ENCODE data around the gene SLC3A2.
"Not testable (repeated sequence)": the region's sequence is repeated elsewhere in the genome, so short reads cannot be mapped to it uniquely, and the experiment has no call there.

SLC3A2 gene

DNA sequence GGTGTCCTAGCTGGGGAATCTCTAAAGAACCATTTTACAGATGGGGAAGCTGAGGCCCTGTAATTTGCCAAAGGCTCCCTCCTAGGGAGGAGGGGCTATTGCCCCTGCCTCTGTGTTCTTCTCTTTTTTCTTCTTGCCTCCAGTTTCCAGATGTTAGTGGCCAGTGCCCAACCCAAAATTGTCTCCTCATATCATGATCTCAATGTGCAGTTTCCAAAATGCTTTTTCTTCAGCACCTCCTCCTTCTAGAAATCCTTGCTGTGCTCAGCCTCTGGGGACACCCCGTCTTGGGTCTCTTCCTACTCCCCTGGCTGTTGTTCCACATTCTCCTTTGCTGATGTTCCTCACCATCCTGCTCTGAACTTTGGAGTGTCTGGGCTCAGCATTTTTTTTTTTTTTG lies 50.0 kb downstream of the SLC3A2 start:
- H3K9ac ChIP-seq (ENCODE audit: low read depth, low read length) = no peak overlapping the region
- H3K36me3 ChIP-seq (ENCODE audit: control insufficient read depth, insufficient read depth, low read length) = no peaks in the 10 kb centered on the region
- peaks cover 41% of the 10 kb centered on the region for H3K27me3 ChIP-seq (ENCODE audit: control insufficient read depth, insufficient read depth, low read length)
- H3K4me3 ChIP-seq (ENCODE audit: low read depth, low read length) = no peak overlapping the region
- peaks cover 8% of the 10 kb centered on the region for H3K4me1 ChIP-seq (ENCODE audit: control insufficient read depth, insufficient read depth, low read length)
- no peaks in the 10 kb centered on the region for H3K9me3 ChIP-seq (ENCODE audit: control insufficient read depth, insufficient read depth, low read length)

GRCh38 chr11:62931499-62932278 lies 51.0 kb downstream of the SLC3A2 start:
- Histone ChIP-seq H3K36me3 (ENCODE audit: control insufficient read depth, insufficient read depth, low read length) (no peaks in the 10 kb centered on the region), H3K4me3 (ENCODE audit: low read depth, low read length) (no peak overlapping the region), H3K9me3 (ENCODE audit: control insufficient read depth, insufficient read depth, low read length) (no peaks in the 10 kb centered on the region), H3K27me3 (ENCODE audit: control insufficient read depth, insufficient read depth, low read length) (peaks cover 31% of the 10 kb centered on the region), H3K9ac (ENCODE audit: low read depth, low read length) (no peak overlapping the region), H3K4me1 (ENCODE audit: control insufficient read depth, insufficient read depth, low read length) (peaks cover 8% of the 10 kb centered on the region)

DNA sequence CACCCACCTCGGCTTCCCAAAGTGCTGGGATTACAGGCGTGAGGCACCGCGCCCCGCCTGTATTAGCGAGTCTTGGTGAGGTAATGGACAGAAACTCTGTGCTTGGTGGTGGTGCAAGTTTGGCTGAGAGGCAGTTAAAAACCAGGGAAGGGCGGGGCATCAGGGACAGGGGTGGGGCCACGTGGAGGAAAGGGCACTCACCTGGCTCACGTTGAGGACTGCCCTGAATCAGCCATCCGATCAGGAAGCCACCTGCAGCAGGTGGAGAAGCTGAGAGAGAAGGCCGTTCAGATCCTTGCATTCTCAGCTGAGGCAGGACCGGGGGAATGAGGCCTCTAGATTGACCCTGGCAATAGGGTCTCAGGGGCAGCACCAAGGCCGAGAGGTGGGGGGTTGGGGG lies 52.6 kb downstream of the SLC3A2 start:
- Histone ChIP-seq H3K36me3 (ENCODE audit: control insufficient read depth, insufficient read depth, low read length) (no peaks in the 10 kb centered on the region), H3K9ac (ENCODE audit: low read depth, low read length) (no peak overlapping the region), H3K27me3 (ENCODE audit: control insufficient read depth, insufficient read depth, low read length) (peaks cover 15% of the 10 kb centered on the region), H3K4me1 (ENCODE audit: control insufficient read depth, insufficient read depth, low read length) (peaks cover 5% of the 10 kb centered on the region), H3K9me3 (ENCODE audit: control insufficient read depth, insufficient read depth, low read length) (no peaks in the 10 kb centered on the region), H3K4me3 (ENCODE audit: low read depth, low read length) (no peak overlapping the region)

DNA sequence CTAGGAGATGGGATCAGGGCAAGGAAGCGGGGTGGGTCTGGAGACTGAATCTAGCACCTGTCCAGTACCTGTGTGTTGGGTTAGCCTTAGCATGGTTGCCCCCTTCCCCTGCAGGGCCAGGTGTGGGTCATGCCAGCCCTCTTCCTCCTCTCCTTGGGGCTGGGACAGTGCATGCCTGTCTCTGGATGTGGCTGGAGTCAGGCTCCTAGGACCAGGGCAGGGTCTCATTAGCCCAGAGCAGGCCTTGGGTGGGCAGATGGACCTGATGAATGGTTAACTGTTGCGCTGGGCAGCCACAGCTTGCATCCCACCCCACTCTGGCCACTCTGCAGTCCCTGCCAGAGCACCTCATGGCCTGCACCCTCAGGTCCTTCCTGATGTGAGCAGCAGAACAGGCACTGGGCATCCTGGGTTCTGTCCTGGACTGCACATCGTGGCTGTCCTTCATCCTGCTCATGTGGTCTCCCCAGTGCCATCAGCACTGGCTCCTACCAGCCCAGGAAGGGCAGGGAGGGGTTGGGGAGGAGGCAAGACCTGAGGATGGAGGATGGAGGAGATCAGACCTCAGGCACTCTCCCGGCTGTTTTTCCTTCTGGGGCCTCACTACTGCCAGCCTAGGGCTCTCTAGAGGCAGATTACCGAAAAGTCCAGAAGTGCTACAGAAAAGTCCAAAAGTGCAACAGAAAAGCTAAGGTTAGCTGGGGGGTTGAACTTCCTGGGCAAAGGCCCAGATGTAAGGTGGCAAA lies 53.2 kb downstream of the SLC3A2 start:
- Histone ChIP-seq H3K9ac (ENCODE audit: low read depth, low read length) (no peak overlapping the region), H3K4me3 (ENCODE audit: low read depth, low read length) (no peak overlapping the region), H3K27me3 (ENCODE audit: control insufficient read depth, insufficient read depth, low read length) (peaks cover 9% of the 10 kb centered on the region), H3K4me1 (ENCODE audit: control insufficient read depth, insufficient read depth, low read length) (peaks cover 3% of the 10 kb centered on the region), H3K9me3 (ENCODE audit: control insufficient read depth, insufficient read depth, low read length) (no peaks in the 10 kb centered on the region), H3K36me3 (ENCODE audit: control insufficient read depth, insufficient read depth, low read length) (no peaks in the 10 kb centered on the region)

- Histone ChIP-seq H3K4me3 (ENCODE audit: low read depth, low read length) (no peak overlapping the region), H3K9me3 (ENCODE audit: control insufficient read depth, insufficient read depth, low read length) (no peaks in the 10 kb centered on the region)
Observed at GRCh38 chr11:62934496-62934785, 53.7 kb downstream of the SLC3A2 start.

GRCh38 chr11:62937528-62937927 lies 56.8 kb downstream of the SLC3A2 start:
- H3K27me3 ChIP-seq (ENCODE audit: control insufficient read depth, insufficient read depth, low read length); H3K9ac ChIP-seq (ENCODE audit: low read depth, low read length); H3K9me3 ChIP-seq (ENCODE audit: control insufficient read depth, insufficient read depth, low read length); H3K4me1 ChIP-seq (ENCODE audit: control insufficient read depth, insufficient read depth, low read length); H3K4me3 ChIP-seq (ENCODE audit: low read depth, low read length); H3K36me3 ChIP-seq (ENCODE audit: control insufficient read depth, insufficient read depth, low read length): not testable (repeated sequence)

More at GRCh38 chr11:62934496-62934785, 53.7 kb downstream of the SLC3A2 start:
- Histone ChIP-seq H3K4me1 (ENCODE audit: control insufficient read depth, insufficient read depth, low read length) (peaks cover 3% of the 10 kb centered on the region), H3K36me3 (ENCODE audit: control insufficient read depth, insufficient read depth, low read length) (no peaks in the 10 kb centered on the region), H3K9ac (ENCODE audit: low read depth, low read length) (no peak overlapping the region), H3K27me3 (ENCODE audit: control insufficient read depth, insufficient read depth, low read length) (peaks cover 4% of the 10 kb centered on the region)
